GM21576 (cell line): ENCODE measurements around the gene FLNC.

ENCODE experiments used
- ATAC-seq: cut with Tn5 transposase; IDR thresholded peaks from one replicate; pipeline ENCODE4 v1.9.1; 2021; ENCODE audit warnings: mild to moderate bottlenecking, moderate library complexity; ENCODE audit not compliant: unreplicated experiment

The FLNC gene

GRCh38 chr7:128891110-128891941 lies 61.1 kb downstream of the FLNC start:
- ATAC-seq, result no peak

- no peak for ATAC-seq
Observed at GRCh38 chr7:128891942-128892269, 61.7 kb downstream of the FLNC start.

- ATAC-seq, result no peak
Observed at GRCh38 chr7:128892521-128893250, 62.5 kb downstream of the FLNC start.

GRCh38 chr7:128893251-128894100 lies 63.3 kb downstream of the FLNC start:
- ATAC-seq, result no peak

GRCh38 chr7:128894101-128894440 lies 63.9 kb downstream of the FLNC start:
- no peak for ATAC-seq

GRCh38 chr7:128895320-128895719 lies 65.1 kb downstream of the FLNC start:
- no peak for ATAC-seq

- no peak for ATAC-seq
Observed at GRCh38 chr7:128899392-128899791, 69.2 kb downstream of the FLNC start.

GRCh38 chr7:128900237-128900636 lies 70.0 kb downstream of the FLNC start:
- ATAC-seq, result no peak

- no peak for ATAC-seq
Observed at GRCh38 chr7:128902761-128903585, 72.8 kb downstream of the FLNC start.

GRCh38 chr7:128903621-128904361 lies 73.6 kb downstream of the FLNC start:
- ATAC-seq, result no peak

GRCh38 chr7:128904381-128905197 lies 74.4 kb downstream of the FLNC start:
- ATAC-seq, result no peak

- ATAC-seq, result no peak
Observed at GRCh38 chr7:128906001-128906765, 76.0 kb downstream of the FLNC start.

- no peak for ATAC-seq
Observed at GRCh38 chr7:128906766-128907559, 76.8 kb downstream of the FLNC start.
